NB4 (cell line): Measurements from ENCODE around the gene RRP1.

ENCODE experiments used
- MYC ChIP-seq: IDR thresholded peaks from 2 replicates; pipeline ENCODE4 v1.6.1; 2011; ENCODE audit warnings: low read depth, low read length
- TF ChIP-seq, protein P1 (sequence below): IDR thresholded peaks from one replicate; pipeline ENCODE4 v1.5.1; 2012; ENCODE audit warnings: low read depth, low read length

DNA sequence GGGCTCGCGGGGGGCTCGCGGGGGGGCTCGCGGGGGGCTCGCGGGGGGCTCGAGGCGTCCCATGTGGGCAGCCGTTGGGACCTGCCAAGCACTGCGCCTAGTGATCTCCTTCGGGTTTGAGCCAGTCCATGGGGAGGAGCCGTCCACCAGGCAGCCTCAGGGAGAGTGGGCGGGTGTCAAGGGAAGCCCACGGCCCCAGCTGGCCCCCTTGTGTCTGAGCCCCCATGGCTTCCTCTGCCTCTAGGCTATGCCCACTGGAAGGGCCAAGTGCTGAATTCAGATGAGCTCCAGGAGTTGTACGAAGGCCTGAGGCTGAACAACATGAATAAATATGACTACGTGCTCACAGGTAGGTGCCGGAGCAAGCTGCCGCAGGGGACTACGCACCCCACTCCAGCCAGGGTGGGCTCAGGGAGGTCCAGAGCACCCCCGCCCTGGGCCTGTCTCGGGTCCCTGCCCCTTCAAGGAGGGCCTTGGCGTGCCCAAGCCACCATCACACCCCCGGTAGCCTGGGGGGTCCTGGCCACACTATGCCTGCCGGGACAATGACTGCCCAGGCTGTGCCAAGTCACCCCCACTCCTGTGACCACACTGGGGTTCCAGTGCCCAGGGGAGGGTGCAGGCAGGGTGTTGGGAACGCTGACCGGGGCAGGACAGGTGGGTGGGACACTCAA is 47.8 kb upstream of the RRP1 start:
- TF ChIP-seq, protein P1, sequence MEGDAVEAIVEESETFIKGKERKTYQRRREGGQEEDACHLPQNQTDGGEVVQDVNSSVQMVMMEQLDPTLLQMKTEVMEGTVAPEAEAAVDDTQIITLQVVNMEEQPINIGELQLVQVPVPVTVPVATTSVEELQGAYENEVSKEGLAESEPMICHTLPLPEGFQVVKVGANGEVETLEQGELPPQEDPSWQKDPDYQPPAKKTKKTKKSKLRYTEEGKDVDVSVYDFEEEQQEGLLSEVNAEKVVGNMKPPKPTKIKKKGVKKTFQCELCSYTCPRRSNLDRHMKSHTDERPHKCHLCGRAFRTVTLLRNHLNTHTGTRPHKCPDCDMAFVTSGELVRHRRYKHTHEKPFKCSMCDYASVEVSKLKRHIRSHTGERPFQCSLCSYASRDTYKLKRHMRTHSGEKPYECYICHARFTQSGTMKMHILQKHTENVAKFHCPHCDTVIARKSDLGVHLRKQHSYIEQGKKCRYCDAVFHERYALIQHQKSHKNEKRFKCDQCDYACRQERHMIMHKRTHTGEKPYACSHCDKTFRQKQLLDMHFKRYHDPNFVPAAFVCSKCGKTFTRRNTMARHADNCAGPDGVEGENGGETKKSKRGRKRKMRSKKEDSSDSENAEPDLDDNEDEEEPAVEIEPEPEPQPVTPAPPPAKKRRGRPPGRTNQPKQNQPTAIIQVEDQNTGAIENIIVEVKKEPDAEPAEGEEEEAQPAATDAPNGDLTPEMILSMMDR, result no peak
- no peak for TF ChIP-seq MYC
